CD14-positive monocyte (primary cell): ENCODE measurements around the gene ESRRA. TPM values are rescaled to one million over a fixed set of nuclear protein-coding genes. Genes with fewer than 3 reads are reported as not detected.

Source experiments
- DNase-seq, 3 donors: peaks; one replicate each; pipeline ENCODE4 v3.0.0-alpha.2; 2011 to 2022
- H2AFZ ChIP-seq: 2 replicates; pipeline ENCODE4 v1.6.0; 2012; ENCODE audit warnings: mild to moderate bottlenecking, low read depth, low read length, inconsistent platforms; ENCODE audit not compliant: insufficient read depth, poor library complexity, severe bottlenecking
- H3K27ac ChIP-seq, 2 donors: 1 replicate in 1 of 2; 2 replicates in 1 of 2; pipeline ENCODE4 v1.5.1; 2012 to 2013; ENCODE audit warnings: low read length in 2 of 2, control low read depth in 1 of 2, inconsistent platforms in 1 of 2, low read depth in 1 of 2, mild to moderate bottlenecking in 1 of 2
- H3K27me3 ChIP-seq, 2 donors: one replicate each; pipeline versions ENCODE4 v1.6.0 to v1.6.1; 2011 to 2013; ENCODE audit warnings: low read length in 2 of 2; ENCODE audit not compliant: control insufficient read depth in 2 of 2, insufficient read depth in 2 of 2
- H3K36me3 ChIP-seq, 2 donors: replicated peaks in 1 of 2; 1 replicate in 1 of 2; 2 replicates in 1 of 2; pipeline versions ENCODE4 v1.5.1 to v1.6.1; 2012 to 2013; ENCODE audit warnings: low read length in 2 of 2, control low read depth in 1 of 2, inconsistent platforms in 1 of 2, mild to moderate bottlenecking in 1 of 2; ENCODE audit not compliant: insufficient read depth in 2 of 2, control insufficient read depth in 1 of 2
- H3K4me1 ChIP-seq, 2 donors: 1 replicate in 1 of 2; 2 replicates in 1 of 2; pipeline versions ENCODE4 v1.5.1 to v1.6.1; 2012 to 2013; ENCODE audit warnings: low read length in 2 of 2, control low read depth in 1 of 2, inconsistent platforms in 1 of 2, mild to moderate bottlenecking in 1 of 2, moderate library complexity in 1 of 2; ENCODE audit not compliant: insufficient read depth in 2 of 2, control insufficient read depth in 1 of 2
- H3K4me2 ChIP-seq: replicated peaks from 2 replicates; pipeline ENCODE3; 2012; ENCODE audit warnings: low read length, moderate library complexity, mild to moderate bottlenecking; ENCODE audit not compliant: poor library complexity, severe bottlenecking; ENCODE audit errors: extremely low read depth
- H3K4me3 ChIP-seq, 3 experiments: fragments of 200-600 bp in 1 of 3; sonication (generic) in 1 of 3; replicated peaks in 1 of 3; 1 replicate in 2 of 3; 2 replicates in 1 of 3; pipeline ENCODE4 v1.5.1; 2011 to 2013; ENCODE audit warnings: low read length in 3 of 3, mild to moderate bottlenecking in 3 of 3, control low read depth in 2 of 3, low read depth in 2 of 3, inconsistent platforms in 1 of 3, moderate library complexity in 1 of 3
- H3K79me2 ChIP-seq: 2 replicates; pipeline ENCODE4 v1.6.0; 2012; ENCODE audit warnings: mild to moderate bottlenecking, control low read depth, inconsistent platforms, low read length, moderate library complexity; ENCODE audit not compliant: insufficient read depth
- H3K9ac ChIP-seq: 2 replicates; pipeline ENCODE4 v1.6.0; 2017; ENCODE audit warnings: low read length, mild to moderate bottlenecking; ENCODE audit not compliant: insufficient read depth, poor library complexity, severe bottlenecking
- H3K9me3 ChIP-seq, 2 donors: replicated peaks in 1 of 2; 1 replicate in 1 of 2; 2 replicates in 1 of 2; pipeline versions ENCODE4 v1.5.1 to v1.6.1; 2012 to 2013; ENCODE audit warnings: low read length in 2 of 2, control low read depth in 1 of 2; ENCODE audit not compliant: control insufficient read depth in 1 of 2, insufficient read depth in 1 of 2
- H4K20me1 ChIP-seq: 2 replicates; pipeline ENCODE4 v1.6.0; 2012; ENCODE audit warnings: mild to moderate bottlenecking, low read length, control low read depth, moderate library complexity; ENCODE audit not compliant: insufficient read depth
- H3K27ac Mint-ChIP-seq, 7 donors: one replicate each; pipeline ENCODE4 v1.8.0; 2020; ENCODE audit warnings: mild to moderate bottlenecking in 7 of 7, mixed read lengths in 7 of 7, moderate library complexity in 6 of 7, inconsistent platforms in 2 of 7
- H3K27me3 Mint-ChIP-seq, 3 donors: one replicate each; pipeline ENCODE4 v1.8.0; 2021 to 2022; ENCODE audit warnings: low read depth in 3 of 3, mild to moderate bottlenecking in 3 of 3, mixed read lengths in 3 of 3, moderate library complexity in 3 of 3, inconsistent platforms in 1 of 3
- H3K36me3 Mint-ChIP-seq, 2 donors: one replicate each; pipeline ENCODE4 v1.8.0; 2020; ENCODE audit warnings: mixed read lengths in 2 of 2, inconsistent platforms in 1 of 2, mild to moderate bottlenecking in 1 of 2
- H3K4me1 Mint-ChIP-seq: one replicate; pipeline ENCODE4 v1.8.0; 2020; ENCODE audit warnings: mild to moderate bottlenecking, mixed read lengths
- H3K4me3 Mint-ChIP-seq, 2 donors: one replicate each; pipeline ENCODE4 v1.8.0; 2020; ENCODE audit warnings: mild to moderate bottlenecking in 2 of 2, mixed read lengths in 2 of 2, moderate library complexity in 1 of 2
- H3K9me3 Mint-ChIP-seq, 7 donors: one replicate each; pipeline ENCODE4 v1.8.0; 2020 to 2022; ENCODE audit warnings: mixed read lengths in 7 of 7, mild to moderate bottlenecking in 6 of 7, moderate library complexity in 6 of 7, inconsistent platforms in 2 of 7
- CTCF ChIP-seq: fragments of 200-600 bp; IDR thresholded peaks from one replicate; pipeline ENCODE4 v1.8.0; 2022; ENCODE audit warnings: antibody characterized with exemption, mild to moderate bottlenecking
- WGBS: methylation state at CpG from one replicate; pipeline ENCODE4 v1.1.5; 2013; ENCODE audit warnings: missing lambda C conversion rate; ENCODE audit not compliant: insufficient coverage; 5-methylcytosine and 5-hydroxymethylcytosine counted together
- intact Hi-C, 2 donors: fragments of 100-400 bp; cut with micrococcal nuclease; formaldehyde crosslinking; loops; one replicate each; pipeline versions ENCODE4 v1.15.0 to v1.15.1; 2023
- polyA plus RNA-seq, 3 donors: library from polyadenylated mRNA; depleted of rRNA in 1 of 3; unstranded in 2 of 3; stranded (reverse) in 1 of 3; fragments of 300-500 nt in 2 of 3; fragments of >200 nt in 1 of 3; fragmentation: Illumina TruSeq in 2 of 3; gene quantifications; 1 replicate in 2 of 3; 2 replicates in 1 of 3; pipeline ENCODE4 v1.2.3, GENCODE V29; 2012 to 2021

ESRRA gene
- polyA plus RNA-seq, 3 donors, result 15.3 to 45.7 (median 18.3) TPM

- H3K4me1 Mint-ChIP-seq, result peaks cover 42% of the 10 kb centered on the region
- peaks cover 27 to 43% of the 10 kb centered on the region in 2 donors for H3K4me1 ChIP-seq
- no peaks in the 10 kb centered on the region for H3K9me3 ChIP-seq
- no peak for DNase-seq
- WGBS, result over 99% methylated on average over 27 of the region's 28 CpGs
- no peak for TF ChIP-seq CTCF
- no peak overlapping the region for H3K27ac Mint-ChIP-seq
- H3K9ac ChIP-seq, result no peak overlapping the region
- no peaks in the 10 kb centered on the region for H3K27me3 Mint-ChIP-seq
- peaks cover 39 to 72% of the 10 kb centered on the region in 2 donors for H3K36me3 Mint-ChIP-seq
- intact Hi-C loops, result loop anchor here in 1 of 2 donors (5.0 kb wide), 1 partner anchor 37 kb away; the partner anchor contains the start of gene ESRRA
- H3K9me3 Mint-ChIP-seq, result peaks cover 0 to 1% (median 0%) of the 10 kb centered on the region in 7 donors
- H3K27me3 ChIP-seq, result no peaks in the 10 kb centered on the region
- no peak overlapping the region for H3K4me3 Mint-ChIP-seq
- H3K79me2 ChIP-seq, result peaks cover 43% of the 10 kb centered on the region
- no peak overlapping the region for H3K4me2 ChIP-seq
- H3K4me3 ChIP-seq, result no peak overlapping the region
- H4K20me1 ChIP-seq, result peaks cover 87% of the 10 kb centered on the region
- H3K27ac ChIP-seq, result no peak overlapping the region
- no peak overlapping the region for H2AFZ ChIP-seq
- H3K36me3 ChIP-seq, result peaks cover 54 to 61% of the 10 kb centered on the region in 2 donors
Observed at GRCh38 chr11:64344787-64345186, 39.5 kb downstream of the ESRRA start.

- H3K79me2 ChIP-seq, result peaks cover 21% of the 10 kb centered on the region
- Mint-ChIP-seq H3K4me1 (peaks cover 22% of the 10 kb centered on the region), H3K9me3 (peaks cover 0 to 1% (median 0%) of the 10 kb centered on the region in 7 donors), H3K27me3 (no peaks in the 10 kb centered on the region), H3K4me3 (no peak overlapping the region), H3K27ac (peak overlapping the region in 3 of 7 donors; percentile 23 to 32 (median 27)), H3K36me3 (peaks cover 44 to 85% of the 10 kb centered on the region in 2 donors)
- 64% methylated on average over 8 of the region's 12 CpGs for WGBS
- no peak overlapping the region for H2AFZ ChIP-seq
- peaks cover 72 to 83% of the 10 kb centered on the region in 2 donors for H3K36me3 ChIP-seq
- H3K9me3 ChIP-seq, result no peaks in the 10 kb centered on the region
- no peak overlapping the region for H3K27ac ChIP-seq
- H3K27me3 ChIP-seq, result no peaks in the 10 kb centered on the region
- DNase-seq, result peak in 2 of 3 donors; percentile 47 to 66
- no peak overlapping the region for H3K4me3 ChIP-seq
- TF ChIP-seq CTCF, result no peak
- peaks cover 85% of the 10 kb centered on the region for H4K20me1 ChIP-seq
- H3K9ac ChIP-seq, result no peak overlapping the region
- H3K4me1 ChIP-seq, result peaks cover 3 to 17% of the 10 kb centered on the region in 2 donors
- H3K4me2 ChIP-seq, result no peak overlapping the region
- intact Hi-C loops, result no loop called here
Observed at GRCh38 chr11:64347193-64347867, 42.0 kb downstream of the ESRRA start.
